OCI-LY7 (cell line): ENCODE results near the gene TAF4.

Experiments used
- EZH2phosphoT487 ChIP-seq: fragments of 200-600 bp; sonication (generic); IDR thresholded peaks from 2 replicates; pipeline ENCODE4 v1.6.1; 2018; ENCODE audit warnings: low read depth, borderline replicate concordance, mild to moderate bottlenecking, mixed run types, antibody characterized with exemption, low read length, moderate library complexity, mixed read lengths
- TF ChIP-seq, protein P1 (sequence below): fragments of 200-600 bp; sonication (generic); conservative IDR thresholded peaks from 2 replicates; pipeline ENCODE4 v1.5.1; 2014; ENCODE audit warnings: mild to moderate bottlenecking, antibody characterized with exemption, low read length, moderate library complexity, mixed read lengths

DNA sequence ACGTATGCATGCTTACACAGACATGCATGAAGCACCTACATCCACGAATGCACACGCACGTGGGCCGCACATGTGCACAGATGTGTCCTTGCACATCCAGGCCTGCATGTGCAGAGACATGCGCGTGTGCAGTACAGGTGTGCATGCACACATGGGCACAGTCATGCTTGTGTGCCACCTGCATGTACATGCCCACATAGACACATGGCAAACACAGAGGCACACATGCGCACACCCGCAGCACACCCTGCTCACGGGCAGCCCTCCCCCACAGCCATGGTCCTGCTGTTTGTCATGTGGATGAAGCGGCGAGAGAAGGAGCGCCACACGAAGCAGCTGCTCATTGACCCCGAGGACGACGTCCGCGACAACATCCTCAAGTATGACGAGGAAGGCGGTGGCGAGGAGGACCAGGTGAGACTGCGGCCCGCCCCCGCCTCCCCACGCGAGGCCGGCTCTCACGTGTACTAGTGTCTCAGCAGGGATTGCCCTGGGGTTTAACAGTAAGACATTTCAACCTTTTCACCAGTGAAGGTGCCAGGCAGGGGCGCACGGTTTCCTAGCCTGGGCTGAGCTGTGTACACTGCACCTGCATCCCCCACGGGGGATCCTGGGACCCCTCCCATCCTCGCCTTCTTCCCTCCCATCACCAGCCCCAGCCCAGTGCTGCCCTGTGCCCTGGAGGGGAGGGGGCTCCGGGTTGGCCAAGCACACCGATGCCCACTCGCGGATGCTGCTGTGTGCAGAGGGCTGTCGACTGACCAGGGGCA, 132.8 kb downstream of the TAF4 start:
- TF ChIP-seq, protein P1, sequence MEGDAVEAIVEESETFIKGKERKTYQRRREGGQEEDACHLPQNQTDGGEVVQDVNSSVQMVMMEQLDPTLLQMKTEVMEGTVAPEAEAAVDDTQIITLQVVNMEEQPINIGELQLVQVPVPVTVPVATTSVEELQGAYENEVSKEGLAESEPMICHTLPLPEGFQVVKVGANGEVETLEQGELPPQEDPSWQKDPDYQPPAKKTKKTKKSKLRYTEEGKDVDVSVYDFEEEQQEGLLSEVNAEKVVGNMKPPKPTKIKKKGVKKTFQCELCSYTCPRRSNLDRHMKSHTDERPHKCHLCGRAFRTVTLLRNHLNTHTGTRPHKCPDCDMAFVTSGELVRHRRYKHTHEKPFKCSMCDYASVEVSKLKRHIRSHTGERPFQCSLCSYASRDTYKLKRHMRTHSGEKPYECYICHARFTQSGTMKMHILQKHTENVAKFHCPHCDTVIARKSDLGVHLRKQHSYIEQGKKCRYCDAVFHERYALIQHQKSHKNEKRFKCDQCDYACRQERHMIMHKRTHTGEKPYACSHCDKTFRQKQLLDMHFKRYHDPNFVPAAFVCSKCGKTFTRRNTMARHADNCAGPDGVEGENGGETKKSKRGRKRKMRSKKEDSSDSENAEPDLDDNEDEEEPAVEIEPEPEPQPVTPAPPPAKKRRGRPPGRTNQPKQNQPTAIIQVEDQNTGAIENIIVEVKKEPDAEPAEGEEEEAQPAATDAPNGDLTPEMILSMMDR: no peak
- TF ChIP-seq EZH2phosphoT487: no peak
